HG02981 (cell line): Measurements from ENCODE around the gene ANTXR1.

Experiments used
- ATAC-seq: cut with Tn5 transposase; IDR thresholded peaks from one replicate; pipeline ENCODE4 v1.9.1; 2021; ENCODE audit warnings: mild to moderate bottlenecking, moderate library complexity; ENCODE audit not compliant: unreplicated experiment

Gene ANTXR1

GRCh38 chr2:69177063-69177771 lies 164.2 kb downstream of the ANTXR1 start:
- no peak for ATAC-seq

- no peak for ATAC-seq
These were observed 165.0 kb downstream of the ANTXR1 start for GRCh38 chr2:69177785-69178636.

GRCh38 chr2:69178756-69179155 lies 165.8 kb downstream of the ANTXR1 start:
- ATAC-seq = no peak

GRCh38 chr2:69180227-69180626 lies 167.2 kb downstream of the ANTXR1 start:
- no peak for ATAC-seq

- no peak for ATAC-seq
These were observed 168.0 kb downstream of the ANTXR1 start for GRCh38 chr2:69180974-69181373.

- ATAC-seq = no peak
These were observed 168.9 kb downstream of the ANTXR1 start for GRCh38 chr2:69181806-69182427.

GRCh38 chr2:69183659-69184058 lies 170.7 kb downstream of the ANTXR1 start:
- ATAC-seq = no peak

GRCh38 chr2:69184224-69184623 lies 171.2 kb downstream of the ANTXR1 start:
- no peak for ATAC-seq

GRCh38 chr2:69185807-69186206 lies 172.8 kb downstream of the ANTXR1 start:
- ATAC-seq = no peak

- no peak for ATAC-seq
These were observed 173.6 kb downstream of the ANTXR1 start for GRCh38 chr2:69186614-69187013.

- no peak for ATAC-seq
These were observed 175.4 kb downstream of the ANTXR1 start for GRCh38 chr2:69188182-69188900.

- no peak for ATAC-seq
These were observed 177.9 kb downstream of the ANTXR1 start for GRCh38 chr2:69190743-69191404.

GRCh38 chr2:69191634-69192033 lies 178.7 kb downstream of the ANTXR1 start:
- ATAC-seq = no peak

- ATAC-seq = no peak
These were observed 179.4 kb downstream of the ANTXR1 start for GRCh38 chr2:69192176-69192945.

GRCh38 chr2:69195706-69196105 lies 182.7 kb downstream of the ANTXR1 start:
- no peak for ATAC-seq

- no peak for ATAC-seq
These were observed 183.5 kb downstream of the ANTXR1 start for GRCh38 chr2:69196327-69197117.

- ATAC-seq = no peak
These were observed 187.1 kb downstream of the ANTXR1 start for GRCh38 chr2:69200107-69200520.

- no peak for ATAC-seq
These were observed 188.3 kb downstream of the ANTXR1 start for GRCh38 chr2:69201259-69201658.

- ATAC-seq = no peak
These were observed 189.3 kb downstream of the ANTXR1 start for GRCh38 chr2:69202327-69202726.
